NCI-H2171 (cell line): ENCODE data around the gene PPP1CA.

Experiments used
- DNase-seq: peaks from one replicate; lab custom pipeline; 2025; lab: John Stamatoyannopoulos, UW

The PPP1CA gene

DNA sequence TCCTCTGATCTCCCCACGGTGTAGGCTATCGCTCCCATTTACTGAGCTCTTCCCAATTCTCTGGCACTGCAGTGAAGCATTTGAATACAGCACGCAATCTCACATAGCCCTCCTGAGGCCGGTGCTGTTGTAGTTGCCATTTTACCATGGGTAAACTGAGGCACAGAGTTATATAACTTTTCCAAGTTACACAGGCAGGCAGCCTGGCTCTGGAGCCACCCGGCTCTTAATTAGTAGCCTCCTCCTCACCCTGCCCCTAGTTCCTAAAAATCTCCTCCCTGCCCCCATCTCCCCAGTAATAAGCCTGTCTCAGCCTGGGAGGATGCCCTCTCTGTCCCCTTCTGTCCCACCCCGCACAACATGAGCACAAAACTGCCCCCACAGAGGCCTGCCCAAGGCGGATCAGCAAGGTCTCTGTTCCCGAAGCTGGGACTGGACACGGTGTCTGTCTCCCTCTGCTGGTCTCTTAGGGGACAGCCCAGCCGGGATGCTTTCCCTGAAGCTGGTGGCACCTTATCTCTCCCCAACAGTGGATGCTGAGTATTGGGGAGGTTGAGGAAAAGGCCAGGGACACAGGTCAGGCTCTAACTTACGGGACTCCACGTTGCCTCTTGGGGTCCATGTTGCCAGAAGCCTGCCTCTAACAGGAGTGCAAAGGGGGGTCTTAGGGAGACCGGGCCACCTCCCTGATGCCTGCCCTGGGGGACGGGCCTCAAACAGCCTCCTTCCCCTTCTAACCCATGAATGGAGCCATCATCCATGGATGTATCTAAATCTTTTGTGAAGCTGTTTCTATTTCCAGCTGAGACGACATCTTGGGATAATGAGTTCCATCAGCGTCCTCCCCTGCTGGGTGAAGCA lies 19.2 kb downstream of the PPP1CA start:
- DNase-seq, result peak; percentile 52

DNA sequence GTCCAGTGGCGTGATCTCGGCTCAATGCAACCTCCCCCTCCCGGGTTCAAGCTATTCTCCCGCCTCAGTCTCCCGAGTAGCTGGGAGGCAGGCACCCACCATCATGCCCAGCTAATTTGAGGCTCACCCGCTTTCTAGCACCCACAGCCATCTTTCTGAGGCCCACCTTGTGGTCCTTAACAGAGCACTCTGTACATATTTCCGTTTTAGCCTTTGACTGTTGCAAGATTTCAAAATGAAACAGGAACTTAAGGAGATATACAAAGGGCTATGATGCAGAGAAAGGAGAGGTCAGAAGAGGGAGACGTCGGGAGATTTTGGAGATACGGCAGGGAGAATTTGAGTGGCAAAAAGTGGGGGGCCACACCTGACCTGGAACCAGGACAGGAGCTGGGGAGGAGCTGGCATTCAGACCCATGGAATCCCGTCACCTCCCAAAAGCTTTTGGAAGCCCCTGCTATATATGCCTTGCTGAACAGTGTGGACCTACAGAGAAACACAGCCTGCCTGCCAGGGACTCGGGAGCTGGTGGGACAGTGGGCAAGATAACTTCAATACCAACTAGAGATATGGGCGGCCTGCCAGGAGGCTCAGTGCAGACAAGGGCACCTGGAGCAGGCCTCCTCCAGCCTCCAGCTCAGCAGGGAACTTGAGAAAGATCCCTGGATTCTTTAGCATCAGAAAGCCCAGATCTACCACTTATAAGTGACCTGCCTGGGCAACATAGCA lies 20.2 kb downstream of the PPP1CA start:
- DNase-seq, result no peak

DNA sequence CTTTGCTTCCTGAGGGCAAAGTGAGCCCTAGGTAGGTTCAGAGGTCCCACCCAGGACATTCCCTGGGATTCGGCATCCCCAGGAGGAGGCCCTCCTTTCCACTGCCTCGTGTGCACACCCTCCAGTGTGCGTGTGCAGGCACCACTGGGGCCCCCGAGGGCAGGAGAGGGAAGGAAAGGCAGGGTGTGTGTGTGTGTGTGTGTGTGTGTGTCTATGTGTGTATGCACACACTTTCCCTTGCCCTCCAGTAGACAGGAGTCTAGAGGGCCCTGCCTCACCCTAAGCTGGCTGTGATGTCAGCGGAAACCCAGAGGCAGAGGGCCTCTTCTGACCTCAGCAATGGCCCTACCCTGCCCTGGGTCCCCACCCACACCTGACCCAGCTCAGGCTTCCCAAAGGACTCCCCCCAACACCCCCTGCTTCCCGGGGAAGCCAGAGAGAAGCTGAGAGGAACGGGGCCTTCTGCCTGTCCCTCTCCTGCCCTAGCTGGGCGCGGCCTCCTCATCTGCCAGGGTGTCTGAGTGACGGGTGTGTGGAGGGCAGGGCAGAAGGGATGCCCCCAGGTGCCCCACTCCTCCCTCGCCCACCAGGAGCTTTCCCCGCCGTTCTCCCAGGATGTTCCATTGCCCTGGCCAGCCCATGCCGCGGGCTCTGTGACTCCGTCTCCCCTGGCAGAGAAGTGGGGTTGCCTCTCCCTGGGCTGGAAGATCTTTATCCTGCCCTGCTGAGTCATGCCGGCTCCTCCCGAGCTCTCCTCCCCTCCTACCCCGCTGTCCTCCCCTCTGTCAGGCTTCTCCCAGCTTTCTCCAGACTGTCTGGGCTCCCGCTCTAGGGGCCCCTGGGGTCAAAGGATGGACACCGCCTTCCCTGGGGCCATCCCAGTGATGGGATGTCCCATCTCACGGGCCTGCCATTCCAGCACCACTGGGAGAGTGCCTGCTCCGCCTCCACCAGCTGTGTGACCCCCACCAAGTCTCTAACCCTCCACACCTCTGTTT lies 22.3 kb downstream of the PPP1CA start:
- no peak for DNase-seq

DNA sequence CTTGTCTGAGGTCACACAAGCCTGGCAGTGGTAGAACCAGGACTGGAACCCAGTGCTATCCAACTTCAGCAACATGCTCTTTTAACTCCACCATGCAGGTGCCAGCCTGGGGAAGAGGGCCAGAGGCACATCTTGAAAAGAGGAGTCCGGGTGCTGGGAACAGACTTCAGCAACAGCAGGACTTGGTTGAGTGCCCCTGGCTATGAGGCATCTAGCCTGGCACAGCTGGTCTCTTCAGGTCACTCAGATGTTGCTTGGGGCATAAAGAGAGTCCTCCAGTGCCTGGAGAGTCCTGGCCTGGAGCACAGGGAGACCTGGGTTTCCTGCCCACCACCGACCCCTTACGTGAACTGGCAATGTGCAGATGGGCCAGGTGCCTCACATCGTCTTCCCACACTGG lies 23.1 kb downstream of the PPP1CA start:
- no peak for DNase-seq

DNA sequence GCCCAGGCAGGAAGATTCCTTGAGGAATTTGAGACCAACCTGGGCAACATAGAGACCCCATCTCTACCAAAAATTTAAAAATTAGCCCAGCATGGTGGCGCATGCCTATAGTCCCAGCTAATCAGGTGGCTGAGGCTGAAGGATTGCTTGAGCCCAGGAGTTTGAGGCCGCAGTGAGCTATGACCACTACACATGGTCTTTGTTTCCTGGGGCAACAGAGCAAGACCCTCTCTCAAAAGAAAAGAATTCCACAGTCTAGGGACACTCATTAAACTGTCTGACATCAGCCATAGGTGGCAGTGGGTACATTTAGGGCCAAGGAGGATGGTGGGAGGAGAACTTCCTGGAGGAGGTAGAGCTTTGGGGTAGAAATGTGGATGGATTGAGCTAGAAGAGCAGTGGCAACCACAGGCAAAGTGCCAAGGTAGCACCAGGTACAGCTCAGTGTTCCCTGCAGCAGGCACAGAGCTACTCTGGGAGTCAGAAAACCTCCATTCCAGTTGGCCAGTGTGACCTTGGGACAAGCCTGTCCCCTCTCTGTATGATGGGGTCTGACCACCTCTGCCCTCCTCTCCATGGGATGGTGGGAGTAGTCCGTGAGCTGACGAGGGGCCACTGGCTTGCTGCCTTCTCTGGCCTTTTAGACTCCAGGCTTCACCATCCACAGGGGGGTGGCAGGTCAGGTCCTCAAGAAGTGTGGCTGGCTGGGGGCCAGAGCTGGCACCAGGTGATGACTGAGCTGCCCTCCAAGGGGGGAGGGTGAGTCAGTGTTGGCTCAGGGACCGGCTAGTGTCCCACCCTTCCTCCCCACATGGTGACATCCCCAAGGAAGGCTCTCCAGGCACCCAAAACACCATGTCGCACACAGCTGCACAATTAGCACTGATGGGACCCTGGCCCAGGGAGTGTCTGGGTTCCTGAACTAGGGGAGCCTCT lies 24.5 kb downstream of the PPP1CA start:
- no peak for DNase-seq

DNA sequence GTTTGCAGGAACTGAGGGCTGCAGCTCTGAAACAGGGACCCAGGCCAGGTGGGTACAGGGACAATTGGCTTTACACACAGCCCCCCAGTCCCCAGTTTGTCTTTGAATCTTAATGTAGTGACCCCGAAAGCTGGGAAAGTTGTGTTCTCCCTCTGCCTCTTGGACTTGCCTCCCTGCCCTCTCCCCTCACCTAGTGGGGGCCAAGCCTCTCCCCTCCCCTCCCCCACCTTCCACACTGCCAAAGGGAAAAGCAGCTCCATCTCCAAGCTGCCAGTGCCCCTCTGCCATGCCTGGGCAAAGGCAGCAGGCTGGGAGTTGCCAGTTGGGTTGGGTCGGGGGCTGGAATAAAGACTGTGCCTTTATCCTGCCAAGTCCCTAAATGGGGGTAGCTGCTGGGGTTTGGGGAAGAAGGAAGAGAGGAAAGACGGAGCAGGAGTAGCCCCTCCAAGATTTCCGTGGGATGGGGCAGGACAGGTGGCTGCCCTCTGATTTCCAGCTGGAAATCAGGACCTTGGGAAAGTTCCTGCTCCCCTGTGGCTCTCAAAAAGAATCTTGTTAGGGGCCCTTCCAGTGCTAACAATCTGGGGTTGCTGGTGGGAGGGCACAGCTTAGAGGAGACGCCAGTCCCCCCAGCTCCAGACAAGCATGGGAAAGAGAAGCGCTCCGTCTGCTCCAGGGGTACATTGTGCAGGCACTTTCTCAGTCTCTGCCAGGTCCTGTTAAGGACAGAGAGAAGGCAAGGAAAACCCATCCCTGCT lies 25.4 kb downstream of the PPP1CA start:
- DNase-seq, result no peak

DNA sequence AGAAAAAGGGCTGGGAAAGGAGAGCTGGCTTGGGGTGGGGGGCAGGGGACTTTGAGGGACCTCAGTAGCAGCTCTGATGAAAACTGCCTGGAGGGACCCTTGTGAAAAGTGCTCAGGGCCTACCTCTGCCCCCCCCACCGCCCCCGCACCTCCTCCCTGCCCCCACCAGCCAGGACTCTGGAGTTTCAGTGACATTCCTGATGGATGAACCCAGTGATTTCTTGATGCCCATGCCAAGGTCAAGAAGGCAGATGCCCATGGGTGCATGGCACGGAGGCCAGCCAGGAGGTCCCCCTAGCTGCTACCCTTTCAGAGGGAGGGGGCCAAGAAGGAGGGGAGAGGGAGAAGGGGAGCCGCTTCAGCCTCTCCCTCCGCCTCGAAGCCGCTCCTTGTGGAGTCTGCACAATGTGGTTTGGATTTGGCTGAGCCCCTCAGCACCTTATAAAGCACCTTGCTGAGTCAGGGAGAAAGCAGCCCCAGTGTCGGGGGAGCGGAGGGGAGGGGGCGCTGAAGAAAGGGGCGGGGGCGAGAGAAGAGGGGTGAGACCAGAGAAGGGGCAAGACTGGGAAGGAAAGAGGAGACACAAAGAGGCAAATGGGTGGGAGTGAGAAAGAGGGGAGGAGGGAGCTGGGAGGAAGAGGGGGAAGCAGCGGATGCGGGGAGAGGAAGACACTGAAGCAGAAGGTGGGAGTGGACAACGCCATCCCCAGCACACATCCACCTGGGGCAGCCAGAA lies 26.2 kb downstream of the PPP1CA start:
- DNase-seq, result no peak

DNA sequence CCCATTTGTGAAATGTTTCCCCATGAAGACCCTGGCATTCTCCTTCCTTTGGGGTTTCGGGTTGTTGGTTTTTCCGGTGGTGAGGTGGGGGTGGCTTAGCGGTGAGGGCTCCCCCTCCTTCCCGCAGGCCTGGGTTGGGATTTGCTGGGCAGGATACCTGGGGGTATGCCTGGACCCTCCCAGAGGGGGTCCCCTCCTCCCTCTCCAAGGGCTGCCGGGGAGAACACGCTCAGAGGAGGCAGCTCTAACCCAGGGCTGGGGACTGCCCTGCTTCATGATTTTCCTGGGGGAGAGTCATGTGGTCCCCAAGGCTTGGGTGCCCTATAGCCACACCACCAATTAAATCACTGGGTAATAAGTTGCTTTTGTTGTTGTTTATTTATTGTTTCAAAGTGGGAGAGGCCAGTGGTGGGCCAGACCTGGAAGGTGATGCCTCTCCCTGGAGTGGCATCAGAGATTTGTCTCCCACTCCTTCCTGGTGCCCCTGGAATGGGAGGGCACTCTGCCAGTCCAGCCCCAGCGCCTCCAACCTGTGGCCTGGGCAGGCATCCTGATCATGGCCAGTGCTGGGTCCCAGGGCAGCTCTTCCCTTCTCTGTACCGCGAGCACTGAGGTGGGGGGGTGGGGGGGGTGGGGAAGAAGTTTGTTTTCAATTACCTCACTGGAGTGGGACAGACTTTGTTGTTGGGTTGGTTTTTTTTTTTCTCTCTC lies 26.9 kb downstream of the PPP1CA start:
- no peak for DNase-seq

DNA sequence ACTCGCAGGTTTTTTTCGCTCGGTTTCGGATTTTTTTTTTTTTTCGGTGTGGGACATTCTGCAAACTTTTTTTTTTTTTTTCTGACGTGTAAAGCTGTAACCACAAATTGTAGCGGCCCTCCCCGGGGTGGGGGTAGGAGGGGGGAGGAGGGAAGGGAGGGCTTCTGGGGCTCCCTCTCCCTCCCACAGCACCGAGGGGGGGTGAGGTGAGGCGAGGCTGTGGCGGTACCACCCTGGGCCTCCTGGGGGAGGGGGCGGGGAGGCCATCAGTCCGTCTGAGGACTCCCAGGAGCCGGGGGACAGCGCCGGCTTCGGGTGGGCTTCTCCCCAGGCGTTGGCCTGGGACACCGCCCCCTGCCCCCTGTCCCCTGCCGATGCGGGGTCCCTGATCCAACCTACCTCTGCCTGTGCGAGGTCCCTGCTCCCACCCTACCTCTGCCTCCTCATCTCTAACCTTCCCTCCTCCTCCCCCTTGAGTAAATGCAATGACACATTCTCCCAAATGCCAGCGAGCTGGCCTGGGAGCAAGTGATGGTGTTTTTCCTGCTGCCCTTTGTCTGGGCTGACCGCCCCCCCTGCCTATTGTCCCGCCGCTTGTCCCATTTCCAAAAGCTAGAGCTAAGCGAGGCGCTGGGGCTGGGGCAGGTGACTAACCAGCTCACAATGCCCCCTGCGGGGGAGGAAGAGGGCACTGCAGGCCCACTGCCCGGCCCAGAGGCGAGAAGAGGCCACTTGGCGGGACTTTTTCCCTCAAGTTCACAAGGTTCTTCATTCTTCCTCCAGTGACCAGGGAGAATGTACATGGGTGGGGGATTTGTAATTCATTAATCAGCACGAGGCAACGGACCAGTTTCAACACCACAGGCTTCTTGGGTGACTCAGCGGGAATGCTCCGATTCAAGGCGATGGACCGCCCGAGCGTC lies 27.7 kb downstream of the PPP1CA start:
- no peak for DNase-seq

DNA sequence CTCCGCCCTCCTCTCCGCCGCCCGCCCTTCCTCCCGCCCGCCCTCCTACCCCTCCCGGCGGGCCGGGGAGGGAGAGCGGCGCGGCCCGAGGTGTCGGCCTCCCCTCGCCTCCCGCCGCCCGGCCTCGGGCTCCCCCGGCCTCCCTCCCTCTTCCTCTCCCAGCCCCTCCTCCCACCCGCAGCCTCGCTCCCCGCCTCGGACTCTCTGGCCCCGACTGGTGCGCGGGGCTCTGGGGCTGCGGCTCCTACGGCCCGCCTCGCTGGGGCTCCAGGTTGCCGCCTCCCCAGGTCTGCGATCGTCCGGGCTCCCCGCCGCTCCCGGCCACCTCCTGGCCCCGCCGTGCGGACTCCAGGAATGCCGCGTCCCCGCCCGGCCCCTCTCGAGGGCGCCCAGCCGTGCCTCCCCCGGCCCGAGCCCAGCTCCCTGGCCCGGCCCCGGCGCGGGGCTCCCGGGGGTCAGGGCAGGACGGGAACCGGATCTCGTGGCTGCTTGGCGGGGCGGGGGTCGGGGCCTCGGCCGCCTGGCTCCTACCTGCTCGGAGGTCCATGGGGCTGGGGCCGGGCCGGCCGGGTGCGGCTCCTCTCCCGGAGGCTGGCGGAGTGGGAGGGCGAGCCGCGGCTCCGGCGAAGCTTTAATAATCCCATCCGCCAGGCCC lies 28.5 kb downstream of the PPP1CA start, which contains the start of gene CLCF1:
Gene CLCF1, minus strand, starts transcription at position 606 of the 655 bp plus-strand sequence. Its CDS starts 59 bp downstream, at position 547.
- DNase-seq, result no peak

DNA sequence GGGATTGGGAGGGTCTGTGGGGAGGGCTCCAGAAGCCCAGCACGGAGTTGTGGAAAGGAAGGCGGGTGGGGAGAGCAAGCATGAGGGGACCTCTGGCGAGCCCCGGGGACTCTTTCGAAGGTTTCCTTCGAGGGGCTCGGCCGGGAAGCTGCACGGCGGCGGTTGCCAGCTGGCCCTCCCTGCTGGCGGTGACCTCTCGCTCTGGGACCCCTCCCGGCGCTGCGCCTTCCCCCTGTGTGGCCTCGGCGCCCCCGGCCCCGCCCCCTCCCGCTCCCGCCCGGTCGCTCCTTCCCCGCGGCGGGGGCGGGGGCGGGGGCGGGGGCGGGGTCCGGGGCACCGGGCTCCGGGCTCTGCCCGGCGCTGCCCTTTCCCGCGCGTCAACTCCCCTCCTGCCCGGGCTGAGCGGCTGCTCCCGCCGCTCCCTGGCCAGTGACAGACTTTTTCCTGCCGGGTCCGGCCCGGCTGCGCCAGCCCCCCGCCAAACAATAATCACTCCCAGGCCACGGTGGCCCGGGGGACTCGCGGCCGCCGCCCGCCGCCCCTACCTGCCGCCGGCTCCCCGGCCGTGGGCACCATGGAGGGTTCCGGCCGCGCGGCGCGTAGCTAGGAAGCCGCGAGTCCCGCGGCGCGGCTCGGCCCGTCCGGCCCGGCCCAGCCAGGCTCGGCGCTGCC lies 29.2 kb downstream of the PPP1CA start:
- DNase-seq, result no peak

DNA sequence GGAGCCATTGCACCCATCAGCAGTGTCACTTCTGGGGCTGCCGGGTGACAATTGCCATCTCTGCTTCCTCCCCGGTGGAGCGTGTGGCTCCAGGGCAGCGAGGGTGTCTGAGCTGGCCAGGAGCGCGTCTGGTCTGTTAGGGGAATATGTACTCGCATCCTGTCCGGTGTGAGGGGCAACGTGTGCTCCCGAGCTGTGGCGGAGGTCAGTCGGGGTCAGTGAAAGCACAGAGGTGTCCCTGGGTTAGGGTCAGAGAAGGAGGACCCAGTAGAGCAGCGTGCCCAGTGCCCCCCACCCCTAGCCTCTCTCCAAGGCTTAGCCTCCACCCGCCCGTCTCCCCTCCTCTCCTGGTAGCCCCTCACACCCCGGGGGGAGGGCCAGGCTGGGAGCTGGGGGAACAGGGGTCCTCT lies 29.7 kb downstream of the PPP1CA start:
- no peak for DNase-seq

DNA sequence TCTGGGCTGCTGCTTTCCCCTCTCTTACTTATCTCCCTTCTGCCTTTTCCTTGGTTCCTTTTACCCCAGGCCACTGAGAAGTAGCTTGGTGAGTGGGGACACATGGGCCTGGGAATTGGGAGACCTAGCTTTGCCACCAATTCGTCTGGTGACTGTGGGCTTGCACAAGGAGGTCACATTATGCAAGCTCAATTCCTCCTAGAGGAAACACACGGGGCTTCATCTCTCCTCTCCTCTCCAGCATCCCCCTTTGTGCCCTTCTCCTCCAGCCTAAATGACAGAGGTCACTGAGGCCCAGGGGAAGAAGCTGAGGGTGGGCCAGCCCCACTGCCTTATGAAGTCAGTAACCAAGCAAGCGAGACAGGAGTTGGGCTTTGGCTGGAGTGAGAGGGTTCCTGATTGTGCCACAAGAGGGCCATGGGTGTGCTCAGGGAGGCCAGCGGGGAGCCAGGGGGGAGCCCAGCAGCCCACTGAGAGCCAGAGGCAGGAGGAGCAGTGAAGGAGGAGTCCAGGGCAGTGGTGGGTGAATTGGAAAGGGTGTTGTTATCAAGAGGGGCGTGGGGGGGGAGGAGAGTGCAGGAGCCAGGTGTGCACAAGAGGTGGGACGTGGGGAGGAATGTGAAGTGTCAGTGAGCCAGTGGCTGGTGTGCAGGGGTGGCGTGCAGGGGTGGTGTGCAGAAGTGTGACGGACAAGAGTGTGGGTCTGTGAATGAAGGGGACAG lies 30.3 kb downstream of the PPP1CA start:
- no peak for DNase-seq

DNA sequence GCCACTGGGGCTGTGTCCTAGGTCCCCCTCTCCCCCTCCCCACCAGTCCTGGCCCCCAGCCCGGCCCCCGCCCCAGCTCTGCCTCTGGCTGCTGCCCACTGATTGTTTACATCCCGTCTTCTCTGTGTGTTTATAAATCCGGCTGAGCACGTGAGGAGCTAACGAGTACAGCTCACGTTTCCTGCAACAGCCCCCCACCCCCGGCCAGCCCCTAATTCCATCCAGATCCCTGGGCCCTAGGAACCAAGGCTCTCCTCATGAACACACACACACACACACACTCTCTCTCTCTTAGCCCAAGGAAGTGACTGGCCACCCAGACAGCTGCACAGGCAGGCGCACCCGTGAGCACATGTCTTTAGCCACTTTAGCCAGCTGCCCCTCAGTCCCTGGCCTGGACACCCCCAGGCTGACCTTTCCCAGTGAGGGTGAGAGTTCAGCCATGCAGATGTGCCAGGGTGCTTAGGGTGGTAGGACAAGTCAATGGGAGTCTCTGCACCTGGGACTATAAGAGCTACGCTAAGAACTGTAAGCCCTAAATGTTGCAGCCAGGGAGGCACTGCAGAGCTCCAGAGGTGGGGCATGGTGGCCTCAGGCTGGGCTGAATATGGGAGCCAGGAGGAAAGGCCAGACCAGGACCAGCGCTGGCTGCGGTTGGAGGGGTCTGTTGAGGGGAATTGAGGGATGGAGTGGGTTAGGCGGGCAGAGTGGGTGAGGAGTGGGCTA lies 31.1 kb downstream of the PPP1CA start:
- DNase-seq, result no peak

DNA sequence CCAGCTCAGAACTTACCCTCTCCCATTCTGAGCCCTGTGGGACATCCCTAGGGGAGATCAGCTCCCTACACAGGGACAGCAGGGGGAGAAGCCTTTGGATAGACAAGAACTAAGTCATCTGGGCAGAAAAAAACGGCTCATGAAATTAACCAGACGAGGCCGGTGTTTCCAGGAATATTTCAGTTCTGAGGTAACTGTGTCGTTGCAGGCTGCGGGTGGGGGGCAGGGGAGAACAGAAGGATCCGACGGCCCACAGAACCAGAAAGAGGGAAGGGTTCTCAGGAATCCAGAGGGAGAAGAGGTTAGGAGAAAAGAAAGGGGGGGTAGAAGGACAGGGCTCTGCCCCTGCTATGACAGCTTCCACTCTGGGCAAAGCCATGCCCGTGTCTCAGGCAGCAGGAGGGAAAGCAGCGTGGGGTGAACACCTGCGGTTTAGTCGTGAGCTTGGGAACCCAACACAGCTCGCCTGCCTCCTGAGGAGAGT lies 31.8 kb downstream of the PPP1CA start:
- DNase-seq, result no peak
